Sciatic nerve (tissue), 2 donors: ENCODE results near the gene RPL7L1. TPM values are rescaled to one million over a fixed set of nuclear protein-coding genes. Genes with fewer than 3 reads are reported as not detected.
"Not testable (repeated sequence)": the region's sequence is repeated elsewhere in the genome, so short reads cannot be mapped to it uniquely, and the experiment has no call there.

Experiments
- ATAC-seq: fragments of 200-7000 bp; cut with Tn5 transposase; one replicate; pipeline ENCODE4 v1.9.1; 2020; ENCODE audit warnings: mild to moderate bottlenecking, moderate library complexity
- DNase-seq: peaks from one replicate; pipeline ENCODE4 v3.0.0-alpha.2; 2020; ENCODE audit warnings: low spot score
- intact Hi-C: fragments of 100-400 bp; cut with DNase I; formaldehyde crosslinking; loops from one replicate; pipeline ENCODE4 v1.14.2; 2022
- total RNA-seq: library from RNA; stranded (reverse); fragmentation: NEBNext Ultra II Directional; extraction: Animal tissue kit (Norgen Biotek cat#: 25700); gene quantifications from one replicate; pipeline ENCODE4 v1.2.1, GENCODE V29; 2021
- donor health status: DM: no; HTN: no; CAD: no.
- donor health status: DM: no; HTN: no; CAD: no.

RPL7L1 gene
- total RNA-seq, result 51.6 TPM

GRCh38 chr6:42879372-42880239 is at the start of gene RPL7L1:
TSS of gene RPL7L1 (plus strand) at chr6:42879616. CDS start at chr6:42879911, 295 bp downstream.
- ATAC-seq, result peak; percentile 99
- peak; percentile 87 for DNase-seq
- intact Hi-C loops, result loop anchor here (10.0 kb wide), 2 partner anchors 135 to 215 kb away; partner anchors contain the start of gene TBCC

DNA sequence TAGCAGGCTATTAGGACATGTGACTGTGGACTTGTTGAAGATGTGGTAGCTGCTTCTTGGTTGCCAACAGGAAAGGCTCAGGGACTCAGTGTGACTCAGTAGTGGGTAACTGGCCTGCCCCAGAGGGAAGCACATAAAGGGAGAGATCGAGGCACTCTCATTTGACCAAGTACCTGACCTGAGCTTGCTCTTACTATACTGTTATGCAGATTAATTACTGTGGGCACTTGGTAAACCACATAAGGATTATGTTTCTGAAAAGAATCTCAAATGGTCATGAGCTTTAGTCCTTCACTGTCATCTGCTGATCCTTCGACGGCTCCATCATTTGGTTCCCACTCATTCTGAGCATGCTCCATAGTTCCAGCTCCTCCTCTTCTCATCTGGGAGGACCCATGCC is 48.2 kb upstream of the RPL7L1 start:
- ATAC-seq (no peak), DNase-seq (no peak)
- intact Hi-C loops, result no loop called here

- ATAC-seq (no peak), DNase-seq (no peak)
- intact Hi-C loops, result no loop called here
These were observed 45.4 kb upstream of the RPL7L1 start for GRCh38 chr6:42834056-42834455.

DNA sequence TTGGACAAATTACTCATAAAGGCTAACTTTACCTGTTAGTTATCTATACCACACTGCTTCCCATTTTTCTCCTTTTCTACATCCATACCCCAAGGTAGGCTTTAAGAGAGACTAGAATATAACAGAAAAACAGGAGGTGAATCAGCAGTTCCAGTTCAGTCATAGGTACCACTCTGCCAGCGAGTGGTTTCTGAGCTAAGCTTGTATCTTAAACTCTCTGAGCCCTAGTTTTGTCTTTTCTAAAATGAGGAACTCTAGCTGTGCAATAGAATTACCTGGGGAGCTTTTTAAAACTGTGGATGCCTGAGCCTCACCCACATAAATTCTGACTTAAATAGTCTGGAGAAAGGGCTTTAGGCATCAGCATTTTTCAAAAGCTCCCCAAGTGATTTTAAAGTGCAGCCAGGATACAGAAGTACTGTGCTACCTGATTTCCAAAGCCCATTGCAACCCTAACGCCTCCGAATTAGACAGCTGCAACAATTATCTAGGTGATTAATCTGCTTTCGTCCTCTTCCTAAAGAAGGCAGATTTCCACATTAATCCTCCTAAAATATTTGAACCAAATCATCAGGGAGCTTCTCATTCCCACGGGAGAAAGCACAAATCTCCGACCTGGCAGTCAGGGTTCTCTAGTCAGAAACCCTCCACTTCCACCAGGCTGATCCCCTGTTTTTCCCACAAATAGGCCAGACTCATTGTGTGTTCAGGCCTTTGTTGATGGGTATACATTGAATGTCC is 37.4 kb upstream of the RPL7L1 start:
- no peak for DNase-seq
- intact Hi-C loops, result no loop called here

DNA sequence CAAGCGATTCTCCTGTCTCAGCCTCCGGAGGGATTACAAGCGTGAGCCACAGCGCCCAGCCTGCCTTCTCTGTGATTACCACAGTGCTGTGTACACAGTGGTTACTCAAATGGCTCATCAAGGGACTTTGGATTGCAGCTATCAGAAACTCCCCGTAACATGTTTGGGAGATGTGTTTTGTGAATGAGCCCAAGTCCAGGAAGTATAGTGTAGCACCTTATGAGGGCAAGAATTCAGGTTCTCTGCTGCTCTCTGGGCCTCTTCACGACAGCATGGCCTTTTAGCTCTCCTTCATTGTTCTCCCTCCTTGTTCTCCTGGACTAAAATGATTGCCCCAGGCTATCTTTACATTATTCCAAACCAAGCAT is 34.1 kb upstream of the RPL7L1 start:
- DNase-seq (no peak), ATAC-seq (no peak)
- intact Hi-C loops, result no loop called here

More for the DNA sequence above, 37.4 kb upstream of the RPL7L1 start:
- ATAC-seq, result no peak

GRCh38 chr6:42846505-42846904 is 32.9 kb upstream of the RPL7L1 start:
- no peak for ATAC-seq
- no peak for DNase-seq
- intact Hi-C loops, result no loop called here

DNA sequence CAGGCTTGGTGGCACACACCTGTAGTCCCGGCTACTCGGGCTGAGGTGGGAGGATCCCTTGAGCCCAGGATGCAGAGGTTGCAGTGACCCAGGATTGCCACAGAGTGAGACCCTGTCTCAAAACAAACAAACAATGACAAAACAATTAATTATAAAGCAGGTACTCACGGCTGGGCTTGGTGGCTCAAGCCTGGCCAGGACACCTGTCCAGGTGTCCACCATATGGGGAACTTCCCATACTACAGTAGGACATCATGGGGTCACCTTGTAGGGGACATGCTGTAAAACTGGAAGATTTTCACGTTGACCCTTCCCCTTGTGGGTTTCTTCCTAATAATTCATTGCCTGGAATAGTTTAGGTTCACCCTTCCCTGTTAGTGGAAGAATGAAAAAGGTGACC is 30.7 kb upstream of the RPL7L1 start:
- ATAC-seq (no peak), DNase-seq (no peak)
- intact Hi-C loops, result no loop called here

- intact Hi-C loops, result no loop called here
- DNase-seq (no peak), ATAC-seq (no peak)
These were observed 27.8 kb upstream of the RPL7L1 start for GRCh38 chr6:42851599-42851998.

- DNase-seq (no peak), ATAC-seq (no peak)
- intact Hi-C loops, result no loop called here
These were observed 19.4 kb upstream of the RPL7L1 start for GRCh38 chr6:42860036-42860435.

DNA sequence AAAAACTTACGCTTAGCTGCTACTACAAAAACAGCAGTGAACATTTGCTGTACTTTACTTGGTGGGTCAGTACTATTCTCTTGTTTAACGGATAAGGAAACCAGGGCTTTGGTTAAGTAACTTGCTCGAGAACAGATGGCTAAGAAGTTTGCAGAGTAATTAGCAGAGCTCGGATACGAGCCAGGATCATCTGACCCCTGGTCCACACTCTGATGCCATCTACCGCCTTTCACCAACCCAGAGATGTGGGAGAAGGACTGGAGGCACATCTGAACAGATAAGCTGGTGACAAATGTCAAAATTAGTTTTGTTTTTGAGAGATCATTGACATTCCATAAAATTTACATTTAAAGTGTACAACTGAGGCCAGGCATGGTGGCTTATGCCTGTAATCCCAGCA is 18.9 kb upstream of the RPL7L1 start:
- ATAC-seq, result no peak
- DNase-seq, result no peak
- intact Hi-C loops, result no loop called here

- intact Hi-C loops, result no loop called here
- peak; percentile 49 for ATAC-seq
- DNase-seq, result no peak
These were observed 14.8 kb upstream of the RPL7L1 start for GRCh38 chr6:42864602-42865001.

GRCh38 chr6:42870145-42870936 is 9.1 kb upstream of the RPL7L1 start:
- intact Hi-C loops, result loop anchor here (10.0 kb wide), 2 partner anchors 126 to 206 kb away; partner anchors contain the start of gene TBCC
- DNase-seq, result no peak

DNA sequence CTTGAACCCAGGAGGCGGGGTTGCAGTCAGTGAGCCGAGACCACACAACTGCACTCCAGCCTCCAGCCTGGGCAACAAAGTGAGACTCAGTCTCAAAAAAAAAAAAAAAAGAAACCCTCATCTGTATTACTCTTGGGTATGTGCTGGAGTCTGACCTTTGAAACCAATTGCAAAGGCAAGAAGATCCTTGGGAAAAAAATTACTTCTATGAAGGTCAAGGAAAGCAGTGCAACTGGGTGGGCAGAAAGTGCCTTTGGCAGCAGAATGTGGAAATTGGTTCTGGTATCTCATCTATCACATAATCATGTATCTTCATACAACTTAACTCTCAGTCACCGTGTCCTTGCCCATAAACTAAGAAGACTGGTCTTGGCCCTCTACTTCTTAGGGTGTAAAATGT is 7.7 kb upstream of the RPL7L1 start:
- DNase-seq (no peak), ATAC-seq (no peak)
- intact Hi-C loops, result loop anchor here (10.0 kb wide), 2 partner anchors 127 to 207 kb away; partner anchors contain the start of gene TBCC

More at GRCh38 chr6:42870145-42870936, 9.1 kb upstream of the RPL7L1 start:
- no peak for ATAC-seq

DNA sequence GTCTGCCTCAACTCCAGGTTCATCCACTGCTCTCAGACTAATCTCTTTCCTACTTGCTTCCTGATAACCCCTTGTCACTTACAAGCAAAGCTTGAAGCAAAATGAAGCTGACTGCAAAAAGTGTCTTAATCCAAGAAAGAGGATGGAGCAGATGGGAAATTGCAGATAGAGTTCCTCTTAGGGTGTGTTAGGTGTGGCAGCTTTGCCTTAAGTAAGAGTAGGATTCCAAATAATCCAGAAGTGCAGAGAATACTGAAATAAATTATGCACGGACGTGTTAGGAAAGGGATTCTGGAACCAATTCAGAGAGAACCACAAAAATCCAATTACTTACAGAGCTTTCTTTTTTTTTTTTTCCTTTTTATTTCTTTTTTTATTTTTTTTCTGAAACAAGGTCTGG is 6.1 kb upstream of the RPL7L1 start:
- intact Hi-C loops, result loop anchor here (10.0 kb wide), 2 partner anchors 129 to 209 kb away; partner anchors contain the start of gene TBCC
- DNase-seq (no peak), ATAC-seq (no peak)

DNA sequence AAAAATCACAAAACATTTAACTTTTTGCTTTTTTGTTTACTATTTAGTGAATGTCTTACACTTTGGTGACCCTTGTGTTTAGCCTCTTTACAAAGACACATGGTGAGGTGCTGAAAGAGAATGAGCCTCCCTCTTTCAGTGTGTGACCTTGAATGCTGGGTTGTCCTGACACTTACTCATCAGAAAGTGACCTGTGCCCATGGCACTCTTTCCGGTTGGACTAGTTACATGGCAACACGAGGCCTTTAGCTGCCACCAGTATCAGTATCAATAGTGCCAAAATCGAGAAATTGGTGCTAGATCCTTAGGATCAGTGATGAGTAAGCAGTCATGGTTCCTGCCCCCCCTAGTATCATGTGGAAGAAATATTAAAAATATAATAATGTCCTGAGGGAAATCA is 1.7 kb upstream of the RPL7L1 start:
- no peak for DNase-seq
- intact Hi-C loops, result loop anchor here (10.0 kb wide), 2 partner anchors 133 to 213 kb away; partner anchors contain the start of gene TBCC
- ATAC-seq, result no peak

- intact Hi-C loops, ATAC-seq, DNase-seq: not testable (repeated sequence)
These were observed 913 bp downstream of the RPL7L1 start for GRCh38 chr6:42880240-42880817.

- intact Hi-C loops, DNase-seq, ATAC-seq: not testable (repeated sequence)
These were observed 1.5 kb downstream of the RPL7L1 start for GRCh38 chr6:42880871-42881270.

DNA sequence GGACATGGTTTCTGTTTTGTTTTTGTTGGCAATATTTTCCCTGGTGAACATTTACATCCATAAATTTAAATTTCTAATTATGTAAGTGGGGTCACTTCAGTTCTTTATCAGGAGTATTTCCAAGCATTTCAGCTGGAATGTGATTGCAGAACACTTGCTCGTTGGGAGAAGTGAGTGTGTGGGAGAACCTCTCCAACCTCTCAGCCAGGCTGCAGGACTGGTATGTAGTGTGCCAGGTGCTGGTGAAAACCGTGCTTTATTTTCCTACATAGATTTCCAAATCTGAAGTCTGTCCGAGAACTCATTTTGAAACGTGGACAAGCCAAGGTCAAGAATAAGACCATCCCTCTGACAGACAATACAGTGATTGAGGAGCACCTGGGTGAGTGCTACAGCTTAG is 6.3 kb downstream of the RPL7L1 start:
- no peak for ATAC-seq
- intact Hi-C loops, result no loop called here
- DNase-seq, result no peak

GRCh38 chr6:42888201-42888600 is 8.8 kb downstream of the RPL7L1 start:
- intact Hi-C loops, DNase-seq, ATAC-seq: not testable (repeated sequence)
